NCI-H1694 (cell line): Measurements from ENCODE around the gene CCNA1.
A peak's percentile ranks its signal among the peaks of the same experiment; 100 is the strongest.

Experiments
- DNase-seq: peaks from one replicate; lab custom pipeline; 2025; lab: John Stamatoyannopoulos, UW

Gene CCNA1

DNA sequence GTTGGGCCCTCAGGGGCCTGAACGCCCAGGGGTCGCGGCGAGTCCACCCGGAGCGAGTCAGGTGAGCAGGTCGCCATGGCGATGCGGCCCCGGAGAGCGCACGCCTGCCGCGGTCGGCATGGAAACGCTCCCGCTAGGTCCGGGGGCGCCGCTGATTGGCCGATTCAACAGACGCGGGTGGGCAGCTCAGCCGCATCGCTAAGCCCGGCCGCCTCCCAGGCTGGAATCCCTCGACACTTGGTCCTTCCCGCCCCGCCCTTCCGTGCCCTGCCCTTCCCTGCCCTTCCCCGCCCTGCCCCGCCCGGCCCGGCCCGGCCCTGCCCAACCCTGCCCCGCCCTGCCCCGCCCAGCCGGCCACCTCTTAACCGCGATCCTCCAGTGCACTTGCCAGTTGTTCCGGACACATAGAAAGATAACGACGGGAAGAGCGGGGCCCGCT, at the start of gene CCNA1:
CCNA1 (plus strand) TSS at position 390 of the 439 bp plus-strand sequence. CDS start 562 bp downstream, outside the sequence.
- DNase-seq, result no peak

- no peak for DNase-seq
These were observed 46.8 kb upstream of the CCNA1 start for GRCh38 chr13:36385489-36385888.

- no peak for DNase-seq
These were observed 37.0 kb upstream of the CCNA1 start for GRCh38 chr13:36395280-36395679.

DNA sequence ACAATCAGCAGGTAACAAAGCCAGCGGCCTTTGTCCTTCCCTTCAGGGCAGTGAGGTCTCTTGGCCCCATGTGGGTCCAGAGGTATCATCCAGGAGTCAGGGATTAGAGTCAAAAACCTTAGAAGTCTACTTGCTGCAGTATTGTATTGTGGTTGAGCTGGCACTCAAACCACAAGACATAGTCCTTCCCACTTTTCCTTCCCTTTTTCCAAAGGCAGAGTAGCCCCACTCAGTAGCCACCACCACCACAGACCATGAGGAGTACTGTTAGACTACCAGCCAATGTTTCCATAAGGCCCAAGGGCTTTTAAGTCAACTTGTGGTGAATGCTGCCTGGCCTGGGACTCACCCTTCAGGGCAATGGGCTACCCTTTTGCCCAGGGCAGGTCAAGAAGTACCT, 27.1 kb upstream of the CCNA1 start:
- DNase-seq, result no peak

- no peak for DNase-seq
These were observed 19.6 kb upstream of the CCNA1 start for GRCh38 chr13:36412736-36413135.

GRCh38 chr13:36413161-36413560, 19.1 kb upstream of the CCNA1 start:
- no peak for DNase-seq

DNA sequence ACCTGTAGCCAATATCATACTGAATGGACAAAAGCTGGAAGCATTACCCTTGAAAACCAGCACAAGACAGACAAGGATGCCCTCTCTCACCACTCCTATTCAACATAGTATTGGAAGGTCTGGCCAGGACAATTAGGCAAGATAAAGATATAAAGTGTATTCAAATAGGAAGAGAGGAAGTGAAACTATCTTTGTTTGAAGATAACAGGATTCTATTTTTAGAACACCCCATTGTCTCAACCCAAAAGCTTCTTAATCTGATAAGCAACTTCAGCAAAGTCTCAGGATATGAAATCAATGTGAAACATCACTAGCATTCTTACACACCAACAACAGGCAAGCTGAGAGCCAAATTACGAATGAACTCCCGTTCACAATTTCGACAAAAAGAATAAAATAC, 17.8 kb upstream of the CCNA1 start:
- DNase-seq, result no peak

GRCh38 chr13:36417331-36417730, 15.0 kb upstream of the CCNA1 start:
- DNase-seq, result no peak

- DNase-seq, result no peak
These were observed 14.1 kb upstream of the CCNA1 start for GRCh38 chr13:36418022-36418805.

DNA sequence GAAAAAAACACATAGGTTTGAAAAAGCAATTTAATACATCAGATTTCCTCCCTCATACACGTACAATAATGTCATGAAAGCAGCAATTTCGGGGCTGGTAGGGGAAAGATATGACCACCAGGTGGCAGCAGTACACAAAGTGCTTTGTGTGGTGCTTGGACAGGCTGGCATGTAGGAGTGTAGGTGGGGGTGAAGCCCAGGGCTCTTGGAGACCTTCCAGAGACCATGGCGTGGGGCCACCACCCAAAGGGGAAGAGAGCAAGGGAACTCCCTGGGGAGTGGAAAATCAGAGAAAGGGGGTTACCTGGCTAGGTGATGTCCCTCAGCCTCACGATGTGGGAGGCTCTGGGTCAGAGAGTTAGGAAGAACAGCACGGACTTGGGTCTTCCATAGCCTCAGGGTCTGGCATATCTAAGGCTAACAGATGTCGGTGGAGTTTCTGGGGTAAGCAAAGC, 11.8 kb upstream of the CCNA1 start:
- peak; percentile 74 for DNase-seq

- DNase-seq, result no peak
These were observed 10.8 kb upstream of the CCNA1 start for GRCh38 chr13:36421447-36421846.

DNA sequence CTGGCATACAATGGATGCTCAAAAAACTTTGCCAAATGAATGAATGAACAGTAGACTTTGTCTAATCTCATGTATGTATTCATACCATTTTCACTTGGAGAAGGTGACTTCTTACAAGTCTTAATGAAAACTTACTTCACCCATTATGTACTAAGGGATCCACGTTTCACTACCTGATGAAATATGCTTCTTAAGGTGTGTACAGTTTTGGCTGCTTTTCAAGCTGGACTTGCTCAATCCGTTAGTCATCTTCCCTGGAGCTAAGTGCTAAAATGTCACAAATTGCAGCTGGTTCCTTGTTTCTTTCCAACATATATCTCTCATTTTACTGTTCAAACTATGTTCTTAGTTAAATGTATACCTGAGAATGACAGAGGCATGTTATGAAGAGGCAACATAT, 4.2 kb upstream of the CCNA1 start:
- DNase-seq, result no peak

GRCh38 chr13:36430247-36431203, 1.8 kb upstream of the CCNA1 start:
- no peak for DNase-seq

- DNase-seq, result no peak
These were observed 840 bp upstream of the CCNA1 start for GRCh38 chr13:36431204-36432105.

DNA sequence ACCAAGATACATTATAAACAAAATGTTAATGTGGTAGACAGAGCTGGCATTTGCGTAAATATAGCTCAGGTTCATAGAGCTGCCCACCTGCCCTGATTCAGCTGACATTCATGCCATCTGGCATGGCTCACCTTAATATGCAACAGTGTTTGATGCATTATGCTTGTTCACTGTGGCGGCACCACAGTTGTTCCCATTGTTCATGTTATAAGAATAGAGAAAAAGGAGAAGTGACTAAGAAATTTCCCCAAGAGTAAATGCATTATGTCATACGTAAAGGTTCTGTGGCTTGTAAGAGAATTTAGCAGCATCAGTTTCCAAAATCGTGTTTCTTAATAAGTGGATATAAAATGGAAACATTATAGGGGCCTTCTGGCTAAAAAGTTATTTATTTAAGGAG, 4.5 kb downstream of the CCNA1 start:
- no peak for DNase-seq

DNA sequence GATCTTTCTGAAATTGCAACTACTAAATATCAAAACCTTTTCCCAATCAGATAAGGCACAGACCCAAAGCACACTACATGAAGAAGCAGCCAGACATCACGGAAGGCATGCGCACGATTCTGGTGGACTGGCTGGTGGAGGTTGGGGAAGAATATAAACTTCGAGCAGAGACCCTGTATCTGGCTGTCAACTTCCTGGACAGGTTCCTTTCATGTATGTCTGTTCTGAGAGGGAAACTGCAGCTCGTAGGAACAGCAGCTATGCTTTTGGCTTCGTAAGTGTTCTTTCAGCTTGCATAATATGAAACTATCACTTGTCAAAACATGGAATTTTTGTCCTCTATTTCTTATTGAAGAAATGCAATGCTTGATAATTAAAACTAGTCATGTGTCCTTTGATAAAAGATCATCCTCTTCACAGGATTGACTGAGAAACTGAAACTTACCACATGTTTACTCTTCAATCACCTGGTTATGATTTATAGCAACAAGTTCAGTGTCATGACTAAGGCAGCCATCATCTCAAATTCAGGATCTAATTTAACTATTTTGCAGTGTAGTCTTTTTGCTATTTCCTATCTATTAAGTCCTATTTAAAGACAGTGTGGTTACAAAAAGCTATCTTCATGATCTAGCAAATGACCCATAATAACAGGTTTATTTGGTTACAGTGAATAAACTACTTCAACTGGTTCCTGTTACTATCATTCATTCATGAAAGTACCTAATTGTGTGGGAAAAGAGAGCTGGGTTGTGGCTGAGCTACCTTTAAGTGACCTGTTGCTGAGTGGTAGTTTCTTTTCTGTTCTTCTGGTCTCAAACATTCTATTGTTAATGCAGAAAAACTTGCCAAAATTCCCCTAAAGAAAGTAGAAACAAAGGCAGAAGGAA, 6.5 kb downstream of the CCNA1 start:
- DNase-seq, result no peak

- no peak for DNase-seq
These were observed 13.0 kb downstream of the CCNA1 start for GRCh38 chr13:36445278-36445677.

DNA sequence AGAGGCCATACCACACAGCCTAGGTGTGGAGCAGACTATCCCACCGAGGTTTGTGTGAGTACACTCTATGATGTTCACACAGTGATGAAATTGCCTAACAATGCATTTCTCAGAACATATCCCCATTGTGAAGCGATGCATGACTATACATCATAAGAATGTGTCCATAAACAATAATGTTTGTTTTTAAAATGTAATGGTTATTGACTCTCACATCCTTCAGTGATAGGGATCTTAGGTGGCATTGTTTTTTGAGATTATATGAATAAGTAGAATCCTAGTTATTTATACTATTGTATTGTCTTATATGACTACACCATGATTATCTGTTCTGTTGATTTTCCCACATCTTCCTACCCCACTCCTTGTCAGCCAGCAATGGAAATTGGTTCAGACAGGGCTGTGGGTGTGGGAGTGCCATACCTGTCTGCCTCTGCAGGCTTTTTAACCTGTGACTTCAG, 13.6 kb downstream of the CCNA1 start:
- DNase-seq, result no peak

GRCh38 chr13:36447501-36447900, 15.2 kb downstream of the CCNA1 start:
- DNase-seq, result no peak

DNA sequence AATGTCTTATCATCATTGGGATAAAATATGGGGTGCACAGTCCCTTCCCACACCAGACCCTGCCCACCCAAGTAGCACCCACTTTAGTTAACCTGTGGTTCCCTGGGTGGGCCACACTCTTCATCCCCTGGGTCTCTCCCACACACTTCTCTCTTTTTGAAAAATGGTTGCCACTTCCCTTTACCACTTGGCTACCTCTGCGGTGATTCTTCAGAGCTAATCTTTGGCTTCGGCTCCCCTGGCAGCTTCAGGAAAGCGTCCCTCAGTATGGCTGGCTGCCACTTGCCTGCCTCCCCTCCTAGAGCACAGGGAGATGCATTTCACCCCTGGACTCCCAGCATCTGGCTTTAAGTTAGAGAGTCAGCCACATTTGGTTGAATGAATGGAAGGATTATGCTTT, 18.2 kb downstream of the CCNA1 start:
- DNase-seq, result no peak

DNA sequence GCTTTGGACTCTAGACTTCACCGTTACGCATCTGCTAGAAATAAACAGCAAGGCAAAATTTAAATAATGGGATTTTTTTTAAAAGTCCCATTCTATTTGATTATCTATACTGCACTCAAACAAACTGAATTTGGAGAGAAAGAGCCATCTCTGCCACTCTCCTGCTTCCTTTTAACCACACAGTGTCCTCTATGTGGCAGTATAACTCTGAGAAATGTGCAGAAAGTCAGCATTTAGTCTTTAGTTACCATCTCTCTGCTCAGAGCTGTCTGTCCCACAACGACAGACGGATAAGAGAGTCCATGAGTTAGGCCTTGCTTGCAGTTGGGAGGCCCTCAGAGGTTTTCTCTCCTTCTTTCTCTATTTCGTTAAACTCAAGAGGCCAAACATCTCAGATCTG, 21.2 kb downstream of the CCNA1 start:
- DNase-seq, result peak; percentile 3
